DMS 273 treated with DMSO at 0.1 percent for 48 hours (cell line): ENCODE measurements around the gene OPCML.

Experiments
- DNase-seq: peaks from one replicate; lab custom pipeline; 2025; lab: John Stamatoyannopoulos, UW

OPCML gene

DNA sequence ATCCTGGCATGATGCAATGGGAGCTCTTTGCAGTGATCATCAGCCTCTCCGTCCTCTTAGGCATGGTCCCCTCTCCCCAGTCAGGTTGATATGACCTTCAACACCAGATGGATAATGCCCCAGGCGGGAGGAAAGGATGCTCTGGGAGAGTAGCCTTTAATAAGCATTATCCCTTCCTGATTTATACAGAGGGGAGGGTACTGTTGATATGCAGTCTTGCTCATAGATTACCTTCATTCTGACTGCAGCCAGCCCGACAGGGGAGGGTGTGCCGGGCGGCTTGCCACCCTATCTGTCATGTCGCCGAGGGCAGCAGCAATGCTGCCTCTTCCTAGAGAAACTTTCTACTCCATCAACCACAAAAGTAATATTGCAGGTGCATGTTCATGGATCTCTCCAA, 497.4 kb downstream of the OPCML start:
- DNase-seq: no peak

DNA sequence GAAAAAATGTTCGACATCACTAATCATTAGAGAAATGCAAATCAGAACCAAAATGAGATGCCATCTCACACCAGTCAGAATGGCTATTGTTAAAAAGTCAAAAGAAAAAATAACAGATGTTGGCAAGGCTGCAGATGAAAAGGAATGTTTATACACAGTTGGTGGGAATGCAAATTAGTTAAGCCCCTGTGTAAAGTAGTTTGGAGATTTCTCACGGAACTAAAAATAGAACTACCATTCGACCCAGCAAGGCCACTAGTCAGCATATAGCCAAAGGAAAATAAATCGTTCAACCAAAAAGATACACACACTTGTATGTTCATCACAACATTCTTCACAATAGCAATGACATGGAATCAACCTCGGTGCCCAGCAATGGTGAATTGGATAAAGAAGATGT, 503.2 kb downstream of the OPCML start:
- no peak for DNase-seq

GRCh38 chr11:133026952-133027351, 505.3 kb downstream of the OPCML start:
- DNase-seq: no peak

GRCh38 chr11:133024301-133024700, 508.0 kb downstream of the OPCML start:
- DNase-seq: no peak

- no peak for DNase-seq
Measured at GRCh38 chr11:133023232-133023631, 509.1 kb downstream of the OPCML start.

- no peak for DNase-seq
Measured at GRCh38 chr11:133021553-133021952, 510.7 kb downstream of the OPCML start.

- DNase-seq: no peak
Measured at GRCh38 chr11:133020372-133020714, 512.0 kb downstream of the OPCML start.

- DNase-seq: no peak
Measured at GRCh38 chr11:133019545-133020371, 512.5 kb downstream of the OPCML start.

GRCh38 chr11:133015457-133015856, 516.8 kb downstream of the OPCML start:
- DNase-seq: no peak

GRCh38 chr11:133014337-133014736, 518.0 kb downstream of the OPCML start:
- DNase-seq: no peak

DNA sequence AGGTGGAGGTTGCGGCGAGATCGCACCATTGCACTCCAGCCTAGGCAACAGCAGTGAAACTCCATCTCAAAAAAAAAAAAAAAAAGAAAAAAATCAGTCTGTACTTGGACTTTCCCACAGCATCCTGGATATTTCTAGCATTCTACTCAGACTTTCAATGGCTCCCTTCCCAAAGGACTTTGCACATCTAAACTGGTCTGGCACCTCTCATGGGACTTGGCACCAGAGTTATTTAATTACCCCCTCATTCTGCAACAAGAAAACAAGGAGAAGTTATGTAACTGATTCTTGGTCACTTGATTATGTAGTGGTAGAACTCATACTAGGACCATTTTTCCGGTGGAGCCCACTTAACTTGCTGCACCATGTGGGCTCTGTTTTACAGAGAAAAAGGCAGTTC, 519.5 kb downstream of the OPCML start:
- DNase-seq: no peak

DNA sequence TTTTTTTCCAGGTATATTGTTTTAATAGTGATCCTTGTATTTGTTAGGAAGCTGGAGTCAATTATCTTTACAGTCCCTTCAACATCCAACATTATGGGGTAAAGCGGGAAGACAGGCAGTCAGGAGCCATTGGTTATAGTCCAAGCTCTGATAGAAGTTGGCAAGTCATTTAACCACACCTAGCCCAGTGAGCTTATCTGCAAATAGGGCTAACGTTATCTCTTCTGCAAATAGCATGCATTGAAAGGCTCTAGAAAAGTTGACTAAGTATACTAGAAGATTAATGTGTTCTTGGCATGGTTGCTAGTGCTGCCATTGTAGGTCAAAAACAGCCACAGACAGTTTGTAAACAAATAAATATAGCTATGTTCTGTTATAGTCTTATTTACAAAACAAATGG, 520.7 kb downstream of the OPCML start:
- no peak for DNase-seq

DNA sequence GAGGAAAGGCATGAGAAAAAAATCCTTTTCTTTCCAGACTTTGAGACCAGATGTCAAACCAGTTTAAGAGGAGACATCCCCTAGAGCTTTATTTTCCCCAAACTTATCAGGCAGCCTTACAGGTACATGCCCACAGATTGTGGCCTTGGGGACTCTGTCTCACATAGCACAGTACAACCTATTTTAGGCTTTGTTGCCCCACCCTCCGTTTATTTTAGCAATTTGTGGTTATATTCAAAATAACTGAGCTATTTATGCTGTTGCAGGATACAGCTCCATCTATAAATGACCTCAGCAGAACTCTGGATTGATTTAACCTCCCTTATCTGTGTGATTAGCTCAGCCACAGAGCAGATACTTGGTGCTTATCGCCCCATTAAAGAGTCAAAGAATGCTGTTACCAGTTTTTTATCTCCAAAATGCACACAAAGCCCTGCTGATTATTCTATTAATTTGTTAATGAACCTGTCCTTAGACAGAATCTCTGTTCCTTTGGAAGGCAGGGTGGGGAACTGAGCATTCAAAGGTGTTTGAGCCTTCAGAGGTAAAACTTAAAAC, 525.2 kb downstream of the OPCML start:
- no peak for DNase-seq

- DNase-seq: no peak
Measured at GRCh38 chr11:133004369-133004768, 527.9 kb downstream of the OPCML start.

DNA sequence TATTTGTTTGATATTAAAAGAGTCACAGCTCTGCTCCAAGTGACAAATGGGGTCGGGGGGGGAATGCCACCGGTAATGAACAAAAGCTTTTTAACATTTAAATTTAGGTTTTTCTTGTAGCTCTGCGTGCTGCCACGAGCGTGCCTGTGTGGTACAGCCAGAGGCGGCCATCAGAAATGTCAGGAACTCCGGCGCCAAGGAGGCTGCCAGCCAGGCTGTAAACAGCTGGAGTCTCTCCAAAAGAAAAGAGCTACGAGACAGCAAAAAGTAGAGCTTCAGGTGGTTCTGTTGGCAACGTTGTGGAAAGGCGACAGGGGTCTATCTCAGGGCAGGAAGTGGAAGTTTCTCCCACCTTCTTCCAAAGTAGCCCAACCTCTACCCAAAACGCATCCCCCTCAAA, 532.8 kb downstream of the OPCML start:
- DNase-seq: no peak

DNA sequence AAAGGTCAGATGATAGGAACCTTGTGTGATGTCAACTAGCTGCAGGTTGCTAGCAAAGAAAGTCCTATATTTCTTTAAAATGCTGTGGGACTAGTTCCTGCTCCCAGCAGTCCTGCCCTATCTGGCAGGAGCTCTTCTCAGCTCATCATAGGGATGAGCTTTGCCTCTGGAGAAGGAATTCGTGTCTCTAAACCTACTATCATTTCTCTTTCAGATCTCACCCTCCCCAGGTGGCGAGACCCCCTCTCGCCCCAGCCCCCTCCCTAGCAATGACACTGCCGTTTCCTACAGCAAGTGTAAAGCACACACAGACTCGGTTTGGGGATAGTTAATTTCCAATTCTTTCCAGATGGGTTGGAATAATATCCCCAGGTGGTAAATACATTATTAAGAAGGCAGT, 533.3 kb downstream of the OPCML start:
- DNase-seq: no peak

DNA sequence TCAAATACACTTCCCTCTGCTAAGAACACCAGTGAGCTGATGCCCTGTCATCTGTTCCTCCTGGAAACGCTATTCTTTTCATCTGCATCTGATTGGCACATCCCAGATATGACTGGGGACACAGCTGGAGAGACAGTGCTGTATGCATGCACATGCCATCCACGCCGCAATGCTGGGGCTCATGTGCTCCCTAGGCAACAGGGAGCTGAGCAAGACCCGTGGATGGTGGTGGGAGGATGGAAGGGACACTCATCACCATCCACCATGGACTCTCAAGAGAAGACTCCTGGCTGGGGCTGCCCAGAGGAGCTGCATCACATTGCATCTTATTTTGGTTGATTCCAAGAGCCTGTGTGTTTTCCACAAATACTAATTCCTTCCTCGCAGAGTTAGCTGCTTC, 534.9 kb downstream of the OPCML start:
- no peak for DNase-seq

DNA sequence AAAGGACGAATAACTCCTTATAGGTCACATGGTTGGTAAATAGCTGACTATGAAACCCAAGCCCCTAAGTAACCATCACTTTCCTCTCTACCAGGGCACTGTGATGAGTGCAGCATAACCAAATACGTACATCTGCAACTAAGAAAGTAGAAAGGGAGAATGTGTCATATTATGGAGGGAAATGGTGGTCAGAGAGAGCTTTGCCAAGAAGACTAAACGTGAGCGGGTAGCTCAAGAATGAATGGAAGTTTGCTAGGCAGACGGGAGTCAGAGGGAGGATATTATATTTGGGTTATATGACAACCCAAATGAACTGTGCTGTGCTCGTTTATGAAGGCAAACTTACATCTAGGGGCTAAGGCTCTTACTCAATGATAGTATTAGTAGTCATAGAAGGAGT, 537.3 kb downstream of the OPCML start:
- DNase-seq: no peak

DNA sequence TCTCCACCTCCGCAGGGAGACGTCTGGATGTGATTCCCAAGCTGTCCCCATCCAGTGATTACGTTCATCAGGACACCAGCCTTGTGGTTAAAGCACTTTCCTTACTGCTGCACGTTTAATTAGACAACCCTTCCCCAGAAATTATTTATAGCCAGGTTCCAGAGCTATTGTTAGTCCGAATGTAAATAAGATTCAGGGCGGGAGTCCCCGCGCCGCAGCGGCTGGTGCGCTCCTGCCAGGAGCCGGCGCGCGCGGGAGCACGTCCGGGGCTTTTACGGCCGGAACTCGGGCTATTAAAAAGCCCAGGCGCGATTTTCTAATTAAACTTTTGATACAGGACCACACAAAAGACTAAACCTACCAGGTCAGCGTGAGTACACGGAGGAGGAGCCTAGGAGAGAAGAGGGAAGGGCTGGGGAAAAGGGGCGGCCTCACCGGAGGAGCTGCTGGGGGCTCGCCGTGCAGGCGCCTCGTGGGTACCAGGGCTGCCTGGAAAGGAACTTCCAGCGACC, 538.3 kb downstream of the OPCML start:
- DNase-seq: no peak

- DNase-seq: no peak
Measured at GRCh38 chr11:132992838-132993631, 539.3 kb downstream of the OPCML start.

- no peak for DNase-seq
Measured at GRCh38 chr11:132988411-132988810, 543.9 kb downstream of the OPCML start.

DNA sequence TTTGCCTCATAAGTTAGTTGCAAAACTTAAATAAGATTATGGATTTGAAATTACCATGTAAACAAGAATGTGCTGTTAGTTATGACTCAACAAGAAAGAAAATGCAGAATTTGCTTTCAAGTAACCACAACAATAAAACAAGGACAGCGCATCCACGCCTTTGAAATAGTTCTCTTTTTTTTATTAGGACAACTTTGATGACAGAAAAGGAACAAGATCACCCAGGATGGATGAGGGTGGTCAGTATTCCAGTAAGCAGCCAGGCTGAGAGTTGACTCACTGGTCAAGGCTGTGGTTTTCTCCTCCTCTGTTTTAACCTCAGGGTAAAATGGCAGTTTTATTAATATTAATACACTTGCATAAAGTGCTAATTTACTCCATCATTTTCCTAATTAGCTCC, 544.4 kb downstream of the OPCML start:
- DNase-seq: no peak

- DNase-seq: no peak
Measured at GRCh38 chr11:132983641-132983978, 548.7 kb downstream of the OPCML start.
